GM19467 (cell line): ENCODE data around the gene GAPDHS.

ENCODE experiments used
- ATAC-seq: cut with Tn5 transposase; IDR thresholded peaks from one replicate; pipeline ENCODE4 v1.9.1; 2021; ENCODE audit warnings: mild to moderate bottlenecking, moderate library complexity; ENCODE audit not compliant: unreplicated experiment

Gene GAPDHS

GRCh38 chr19:35509861-35510625, 23.2 kb upstream of the GAPDHS start:
- no peak for ATAC-seq

- ATAC-seq = no peak
Measured at GRCh38 chr19:35510626-35510964, 22.7 kb upstream of the GAPDHS start.

GRCh38 chr19:35511337-35511736, 21.9 kb upstream of the GAPDHS start:
- ATAC-seq = no peak

GRCh38 chr19:35512831-35513627, 20.2 kb upstream of the GAPDHS start:
- no peak for ATAC-seq

GRCh38 chr19:35513628-35514281, 19.5 kb upstream of the GAPDHS start, which contains the start of gene DMKN:
DMKN (minus strand) TSS chr19:35513649; CDS start chr19:35513475, 174 bp downstream.
- no peak for ATAC-seq

- no peak for ATAC-seq
Measured at GRCh38 chr19:35514282-35514809, 18.9 kb upstream of the GAPDHS start.

GRCh38 chr19:35516310-35516709, 16.9 kb upstream of the GAPDHS start:
- ATAC-seq = no peak

- no peak for ATAC-seq
Measured at GRCh38 chr19:35517342-35517741, 15.9 kb upstream of the GAPDHS start.

GRCh38 chr19:35518313-35518712, 14.9 kb upstream of the GAPDHS start:
- no peak for ATAC-seq

- no peak for ATAC-seq
Measured at GRCh38 chr19:35519291-35519690, 14.0 kb upstream of the GAPDHS start.

GRCh38 chr19:35521124-35521743, 12.0 kb upstream of the GAPDHS start:
- ATAC-seq = no peak

- ATAC-seq = no peak
Measured at GRCh38 chr19:35522745-35523327, 10.4 kb upstream of the GAPDHS start.

GRCh38 chr19:35524181-35524837, 8.9 kb upstream of the GAPDHS start:
- ATAC-seq = no peak

GRCh38 chr19:35525873-35526272, 7.4 kb upstream of the GAPDHS start:
- ATAC-seq = no peak

GRCh38 chr19:35528218-35529038, 4.8 kb upstream of the GAPDHS start, which contains the start of gene SBSN:
SBSN (minus strand) TSS chr19:35528311; CDS start chr19:35528281, 30 bp downstream.
- no peak for ATAC-seq

- ATAC-seq = no peak
Measured at GRCh38 chr19:35529241-35530218, 3.7 kb upstream of the GAPDHS start.

GRCh38 chr19:35531291-35531690, 2.0 kb upstream of the GAPDHS start:
- no peak for ATAC-seq

GRCh38 chr19:35533822-35534392, 651 bp downstream of the GAPDHS start:
- no peak for ATAC-seq
